Inflammatory macrophage (primary cell): Measurements from ENCODE around the gene LSM8.
"Not testable (repeated sequence)": the region's sequence is repeated elsewhere in the genome, so short reads cannot be mapped to it uniquely, and the experiment has no call there.

Experiments
- DNase-seq, 2 donors: peaks; one replicate each; pipeline ENCODE4 v3.0.0-alpha.2; 2020 to 2022
- total RNA-seq, 18 experiments: gene quantifications; one replicate each; lab custom pipeline; 2026; ENCODE audit warnings: mixed read lengths in 6 of 18, inconsistent platforms in 2 of 18; lab: John Stamatoyannopoulos, UW

Gene LSM8
- total RNA-seq: 18.2 to 77.7 (median 44.0) reads per million in 18 experiments

- DNase-seq: peak; percentile 100
Observed at GRCh38 chr7:118183786-118184564, at the start of gene LSM8. LSM8 (plus strand) TSS chr7:118184164; CDS start chr7:118184224, 60 bp downstream.

- not testable (repeated sequence) for DNase-seq
Observed at GRCh38 chr7:118134420-118134819, 49.5 kb upstream of the LSM8 start.

DNA sequence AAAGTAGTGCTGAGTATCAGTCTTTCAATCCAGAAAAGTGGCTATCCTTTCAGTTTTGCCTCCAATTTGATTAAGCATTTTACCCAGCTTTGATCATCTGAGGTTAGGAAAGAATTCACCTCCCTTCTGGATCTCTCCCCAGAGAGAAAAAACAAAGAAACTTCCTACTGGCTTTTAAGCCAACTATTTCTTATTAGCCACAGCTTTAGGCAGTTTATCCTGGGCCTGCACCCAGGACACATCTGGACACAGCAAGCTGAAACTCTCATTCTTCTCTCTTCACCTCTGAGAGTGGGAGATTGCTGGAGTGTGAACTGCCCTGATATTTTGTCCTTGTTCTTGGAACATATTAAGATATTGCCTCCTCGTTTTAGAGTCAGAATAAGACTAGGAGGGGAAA lies 43.5 kb upstream of the LSM8 start:
- DNase-seq: no peak

DNA sequence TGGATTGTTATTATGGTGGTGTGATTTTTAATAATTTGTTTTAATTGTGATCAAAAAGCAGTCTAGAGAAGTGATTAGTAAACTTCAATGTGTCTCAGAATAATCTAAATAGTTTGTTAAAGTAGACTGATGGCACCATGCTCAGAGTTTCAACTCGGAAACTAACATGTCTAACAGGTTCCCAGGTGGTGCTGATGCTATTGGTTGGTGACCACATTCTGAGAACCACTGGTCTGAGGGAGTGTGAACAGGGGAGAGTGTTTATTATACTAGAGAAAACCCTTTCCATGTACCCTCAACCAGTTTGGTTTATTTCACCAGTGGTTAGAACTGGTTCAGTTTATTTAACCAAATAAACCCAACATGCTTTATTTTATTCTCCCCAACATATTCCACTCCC lies 42.0 kb upstream of the LSM8 start:
- no peak for DNase-seq

DNA sequence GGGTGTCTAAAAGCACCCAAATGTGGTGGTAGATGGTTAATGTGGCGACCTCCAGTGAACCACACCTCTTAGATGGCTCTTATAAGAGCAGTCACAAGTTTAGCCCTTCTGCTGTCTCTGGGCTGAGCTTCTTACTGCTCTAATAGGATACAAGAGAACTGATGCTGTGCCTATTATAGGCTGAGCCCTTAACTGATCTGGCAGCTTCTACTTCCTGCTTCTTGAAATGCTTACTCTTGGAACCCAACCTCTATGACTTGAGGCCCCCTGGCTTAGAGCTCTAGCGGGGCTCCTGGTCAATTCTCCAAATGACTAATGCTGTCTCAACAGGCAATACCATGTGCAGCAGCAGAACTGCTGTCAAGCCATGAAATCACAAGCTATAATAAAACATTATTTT lies 35.0 kb upstream of the LSM8 start:
- no peak for DNase-seq

GRCh38 chr7:118149394-118149793 lies 34.6 kb upstream of the LSM8 start:
- DNase-seq: no peak

DNA sequence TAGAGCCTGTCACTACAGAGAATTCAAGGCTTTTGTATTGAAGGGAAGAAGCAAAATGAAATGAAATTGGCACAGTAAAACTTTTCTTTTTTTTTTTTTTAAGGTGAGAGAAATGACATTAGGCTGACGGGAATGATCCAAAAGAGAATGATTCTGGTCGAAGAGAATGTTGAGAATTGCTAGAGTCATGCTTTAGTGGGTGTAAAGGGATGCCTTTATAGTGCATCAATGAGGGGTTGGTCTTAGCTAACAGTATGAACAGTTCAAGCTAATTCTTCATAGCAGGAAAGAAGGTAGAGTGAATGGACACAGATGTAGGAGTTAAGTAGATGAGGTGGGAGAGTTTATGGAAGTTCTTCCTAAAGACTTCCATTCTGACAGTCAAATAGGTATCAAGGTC lies 32.3 kb upstream of the LSM8 start:
- no peak for DNase-seq

- no peak for DNase-seq
Observed at GRCh38 chr7:118152149-118152548, 31.8 kb upstream of the LSM8 start.

GRCh38 chr7:118152654-118153053 lies 31.3 kb upstream of the LSM8 start:
- DNase-seq: no peak

- DNase-seq: peak; percentile 62 to 70
Observed at GRCh38 chr7:118153551-118154177, 30.3 kb upstream of the LSM8 start.

- DNase-seq: no peak
Observed at GRCh38 chr7:118158766-118159165, 25.2 kb upstream of the LSM8 start.

DNA sequence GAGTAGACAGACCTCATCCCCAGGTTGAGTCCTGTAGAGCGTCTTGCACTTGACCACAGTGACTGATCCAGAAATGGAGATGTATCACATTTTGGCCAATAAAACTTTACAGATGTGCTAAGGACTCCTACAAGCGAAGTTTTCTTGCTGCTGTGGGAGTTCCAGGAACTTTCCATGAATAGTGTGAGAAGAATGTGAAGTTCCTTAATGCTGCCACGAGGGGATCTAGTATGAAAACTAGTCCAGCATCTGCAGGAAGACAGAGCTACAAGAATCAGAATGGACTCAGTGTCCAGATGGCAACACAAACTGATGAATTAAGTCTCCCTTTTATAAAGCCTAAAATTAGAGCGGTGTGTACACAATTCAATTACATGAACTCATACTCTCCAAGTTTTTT lies 14.8 kb upstream of the LSM8 start:
- no peak for DNase-seq

- DNase-seq: no peak
Observed at GRCh38 chr7:118175740-118176139, 8.2 kb upstream of the LSM8 start.

- no peak for DNase-seq
Observed at GRCh38 chr7:118179191-118179590, 4.8 kb upstream of the LSM8 start.

- peak in 1 of 2 donors; percentile 20 for DNase-seq
Observed at GRCh38 chr7:118182593-118183427, 1.2 kb upstream of the LSM8 start.

GRCh38 chr7:118183428-118183785 lies 557 bp upstream of the LSM8 start:
- peak in 1 of 2 donors; percentile 31 for DNase-seq

GRCh38 chr7:118184565-118184940 lies 589 bp downstream of the LSM8 start:
- DNase-seq: peak in 1 of 2 donors; percentile 7

DNA sequence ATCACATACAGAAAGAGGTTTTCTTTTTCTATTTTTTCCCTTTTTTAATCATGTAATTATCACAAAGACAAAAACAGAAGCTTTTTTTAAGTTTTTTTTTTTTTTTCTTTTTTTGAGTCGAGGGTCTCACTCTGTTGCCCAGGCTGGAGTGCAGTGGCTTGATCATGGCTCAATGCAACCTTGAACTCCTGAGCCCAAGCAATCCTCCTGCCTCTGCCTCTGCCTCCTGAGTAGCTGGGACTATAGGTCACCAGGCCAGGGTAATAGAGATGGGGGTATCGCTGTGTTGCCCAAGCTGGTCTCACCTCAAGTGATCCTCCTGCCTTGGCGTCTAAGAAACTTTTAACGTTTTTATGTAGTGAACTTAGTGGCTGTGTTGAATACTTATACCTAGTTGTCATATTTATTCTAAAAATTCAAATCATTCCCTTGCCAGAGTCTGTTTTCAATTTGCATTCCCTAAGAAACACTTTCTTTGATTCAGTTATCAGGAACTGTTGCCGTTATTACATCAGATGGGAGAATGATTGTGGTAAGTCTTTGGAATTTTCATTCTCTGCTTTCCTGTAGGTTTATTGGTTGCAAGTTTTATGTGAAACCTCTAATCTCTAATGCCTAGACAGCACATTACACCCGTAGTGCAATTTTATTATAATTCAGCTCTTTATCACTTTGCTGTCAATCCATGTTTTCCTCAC lies 1.3 kb downstream of the LSM8 start:
- no peak for DNase-seq

GRCh38 chr7:118186501-118186900 lies 2.5 kb downstream of the LSM8 start:
- DNase-seq: peak; percentile 36 to 59

- no peak for DNase-seq
Observed at GRCh38 chr7:118194571-118194970, 10.6 kb downstream of the LSM8 start.

GRCh38 chr7:118195837-118196474 lies 12.0 kb downstream of the LSM8 start:
- DNase-seq: peak; percentile 46 to 47

GRCh38 chr7:118202061-118202460 lies 18.1 kb downstream of the LSM8 start:
- no peak for DNase-seq
